Panc1 (cell line): ENCODE measurements around the gene CNBD2. TPM values are rescaled to one million over a fixed set of nuclear protein-coding genes. Genes with fewer than 3 reads are reported as not detected.
"Not testable (repeated sequence)": the region's sequence is repeated elsewhere in the genome, so short reads cannot be mapped to it uniquely, and the experiment has no call there.

Experiments used
- ATAC-seq: fragments of 200-7000 bp; cut with Tn5 transposase; 2 replicates; pipeline ENCODE4 v1.9.1; 2020; ENCODE audit warnings: mild to moderate bottlenecking, moderate library complexity
- BruUV-seq: library from RNA; stranded (reverse); fragments of 400-500 nt; replicated peaks from 2 replicates; lab custom pipeline; 2021; lab: Mats Ljungman, UMichigan
- CTCF ChIA-PET: fragments of 300-600 bp; sonication (Branson Sonifier 250); formaldehyde crosslinking; loops from one replicate; lab custom pipeline; 2022; ENCODE audit warnings: antibody characterized with exemption; lab: Charles Lee
- POLR2A ChIA-PET: fragments of 300-600 bp; sonication (Branson Sonifier 250); formaldehyde crosslinking; loops from one replicate; lab custom pipeline; 2022; ENCODE audit warnings: antibody characterized with exemption; lab: Charles Lee
- DNase-seq: peaks from one replicate; pipeline ENCODE4 v3.0.0-alpha.2; 2010; ENCODE audit warnings: low read depth, low spot score
- H3K27ac ChIP-seq: 2 replicates; pipeline ENCODE4 v1.5.1; 2011; ENCODE audit warnings: mild to moderate bottlenecking, low read length, inconsistent platforms
- H3K27me3 ChIP-seq: fragments of 200-500 bp; sonication (Bioruptor generic); 2 replicates; pipeline ENCODE4 v1.6.0; 2014; ENCODE audit warnings: low read length, inconsistent platforms; ENCODE audit not compliant: control insufficient read depth, insufficient read depth
- H3K36me3 ChIP-seq: fragments of 200-500 bp; sonication (Bioruptor generic); 2 replicates; pipeline ENCODE4 v1.5.1; 2014; ENCODE audit warnings: inconsistent platforms, mild to moderate bottlenecking, low read length, moderate library complexity; ENCODE audit not compliant: control insufficient read depth, insufficient read depth
- H3K4me1 ChIP-seq: 2 replicates; pipeline ENCODE4 v1.5.1; 2011; ENCODE audit warnings: inconsistent platforms, mild to moderate bottlenecking, low read length, moderate library complexity; ENCODE audit not compliant: control insufficient read depth, insufficient read depth
- H3K4me3 ChIP-seq, 2 experiments: 2 replicates each; pipeline ENCODE4 v1.5.1; 2011 to 2012; ENCODE audit warnings: low read depth in 2 of 2, low read length in 2 of 2, mild to moderate bottlenecking in 2 of 2, inconsistent platforms in 1 of 2, moderate library complexity in 1 of 2
- H3K9me3 ChIP-seq: fragments of 200-500 bp; sonication (Bioruptor generic); 2 replicates; pipeline ENCODE4 v1.5.1; 2014; ENCODE audit warnings: low read depth, mild to moderate bottlenecking, inconsistent platforms, low read length, moderate library complexity; ENCODE audit not compliant: control insufficient read depth, insufficient read depth
- POLR2AphosphoS5 ChIP-seq: IDR thresholded peaks from 2 replicates; pipeline ENCODE4 v1.6.1; 2012; ENCODE audit warnings: mild to moderate bottlenecking, low read depth, low read length, moderate library complexity
- SIN3A ChIP-seq: IDR thresholded peaks from 2 replicates; pipeline ENCODE4 v1.6.1; 2012; ENCODE audit warnings: low read depth, mild to moderate bottlenecking, low read length, moderate library complexity, borderline replicate concordance; ENCODE audit not compliant: insufficient read depth
- TCF7L2 ChIP-seq: IDR thresholded peaks from 2 replicates; pipeline ENCODE4 v1.6.1; 2011; ENCODE audit warnings: mild to moderate bottlenecking, low read depth, low read length, inconsistent platforms
- in situ Hi-C: cut with HindIII; loops from 2 replicates; pipeline ENCODE4 v1.10.0; 2016; ENCODE audit warnings: low sequenced_read_pairs, low pct_unique_long_range_greater_than_20kb
- intact Hi-C: fragments of 100-400 bp; cut with micrococcal nuclease; formaldehyde crosslinking; loops from one replicate; pipeline ENCODE4 v1.10.0; 2022; ENCODE audit not compliant: unreplicated experiment
- total RNA-seq: library from RNA; stranded (reverse); gene quantifications from one replicate; pipeline ENCODE4 v1.2.1, GENCODE V29; 2021; ENCODE audit not compliant: unreplicated experiment
- TF ChIP-seq, protein P1 (sequence below), 2 experiments: IDR thresholded peaks; 2 replicates each; pipeline ENCODE4 v1.6.1; 2011 to 2012; ENCODE audit warnings: low read depth in 2 of 2, control low read depth in 1 of 2, low read length in 1 of 2, mild to moderate bottlenecking in 1 of 2, moderate library complexity in 1 of 2; ENCODE audit not compliant: insufficient read depth in 1 of 2
- TF ChIP-seq, protein P2 (sequence below): fragments of 450-650 bp; IDR thresholded peaks from 2 replicates; pipeline ENCODE4 v1.5.1; 2017; ENCODE audit warnings: mild to moderate bottlenecking

Gene CNBD2
- total RNA-seq, 1 experiment from 2014 or later = 3.7 TPM

- H3K4me1 ChIP-seq = no peaks in the 10 kb centered on the region; the same call in 1 of the 2 replicates
- ATAC-seq (peak; percentile 88), DNase-seq (no peak)
- H3K36me3 ChIP-seq = no peaks in the 10 kb centered on the region
- in situ Hi-C loops (no loop called here), intact Hi-C loops (no loop called here)
- H3K27me3 ChIP-seq = no peaks in the 10 kb centered on the region
- no peak overlapping the region for H3K27ac ChIP-seq
- TF ChIP-seq POLR2AphosphoS5 = no peak
- TF ChIP-seq, protein P1, sequence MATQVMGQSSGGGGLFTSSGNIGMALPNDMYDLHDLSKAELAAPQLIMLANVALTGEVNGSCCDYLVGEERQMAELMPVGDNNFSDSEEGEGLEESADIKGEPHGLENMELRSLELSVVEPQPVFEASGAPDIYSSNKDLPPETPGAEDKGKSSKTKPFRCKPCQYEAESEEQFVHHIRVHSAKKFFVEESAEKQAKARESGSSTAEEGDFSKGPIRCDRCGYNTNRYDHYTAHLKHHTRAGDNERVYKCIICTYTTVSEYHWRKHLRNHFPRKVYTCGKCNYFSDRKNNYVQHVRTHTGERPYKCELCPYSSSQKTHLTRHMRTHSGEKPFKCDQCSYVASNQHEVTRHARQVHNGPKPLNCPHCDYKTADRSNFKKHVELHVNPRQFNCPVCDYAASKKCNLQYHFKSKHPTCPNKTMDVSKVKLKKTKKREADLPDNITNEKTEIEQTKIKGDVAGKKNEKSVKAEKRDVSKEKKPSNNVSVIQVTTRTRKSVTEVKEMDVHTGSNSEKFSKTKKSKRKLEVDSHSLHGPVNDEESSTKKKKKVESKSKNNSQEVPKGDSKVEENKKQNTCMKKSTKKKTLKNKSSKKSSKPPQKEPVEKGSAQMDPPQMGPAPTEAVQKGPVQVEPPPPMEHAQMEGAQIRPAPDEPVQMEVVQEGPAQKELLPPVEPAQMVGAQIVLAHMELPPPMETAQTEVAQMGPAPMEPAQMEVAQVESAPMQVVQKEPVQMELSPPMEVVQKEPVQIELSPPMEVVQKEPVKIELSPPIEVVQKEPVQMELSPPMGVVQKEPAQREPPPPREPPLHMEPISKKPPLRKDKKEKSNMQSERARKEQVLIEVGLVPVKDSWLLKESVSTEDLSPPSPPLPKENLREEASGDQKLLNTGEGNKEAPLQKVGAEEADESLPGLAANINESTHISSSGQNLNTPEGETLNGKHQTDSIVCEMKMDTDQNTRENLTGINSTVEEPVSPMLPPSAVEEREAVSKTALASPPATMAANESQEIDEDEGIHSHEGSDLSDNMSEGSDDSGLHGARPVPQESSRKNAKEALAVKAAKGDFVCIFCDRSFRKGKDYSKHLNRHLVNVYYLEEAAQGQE (IDR thresholded peaks at IDR 0.05; ENCODE audit: insufficient read depth in 1 of 2, low read depth in 2 of 2, low read length in 1 of 2) = no peak
- TF ChIP-seq SIN3A = no peak
- no peak for TF ChIP-seq TCF7L2
- TF ChIP-seq, protein P2, sequence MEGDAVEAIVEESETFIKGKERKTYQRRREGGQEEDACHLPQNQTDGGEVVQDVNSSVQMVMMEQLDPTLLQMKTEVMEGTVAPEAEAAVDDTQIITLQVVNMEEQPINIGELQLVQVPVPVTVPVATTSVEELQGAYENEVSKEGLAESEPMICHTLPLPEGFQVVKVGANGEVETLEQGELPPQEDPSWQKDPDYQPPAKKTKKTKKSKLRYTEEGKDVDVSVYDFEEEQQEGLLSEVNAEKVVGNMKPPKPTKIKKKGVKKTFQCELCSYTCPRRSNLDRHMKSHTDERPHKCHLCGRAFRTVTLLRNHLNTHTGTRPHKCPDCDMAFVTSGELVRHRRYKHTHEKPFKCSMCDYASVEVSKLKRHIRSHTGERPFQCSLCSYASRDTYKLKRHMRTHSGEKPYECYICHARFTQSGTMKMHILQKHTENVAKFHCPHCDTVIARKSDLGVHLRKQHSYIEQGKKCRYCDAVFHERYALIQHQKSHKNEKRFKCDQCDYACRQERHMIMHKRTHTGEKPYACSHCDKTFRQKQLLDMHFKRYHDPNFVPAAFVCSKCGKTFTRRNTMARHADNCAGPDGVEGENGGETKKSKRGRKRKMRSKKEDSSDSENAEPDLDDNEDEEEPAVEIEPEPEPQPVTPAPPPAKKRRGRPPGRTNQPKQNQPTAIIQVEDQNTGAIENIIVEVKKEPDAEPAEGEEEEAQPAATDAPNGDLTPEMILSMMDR = peak; percentile 95
- ChIA-PET POLR2A (interaction anchor here (0.5 to 0.7 kb wide), 4 partner anchors 11 to 438 kb away, joined by 3 to 11 read pairs (median 8); no protein-coding TSS in a partner anchor), CTCF (interaction anchor here (0.5 to 5.1 kb wide), 26 partner anchors 11 to 1332 kb away, joined by 3 to 121 read pairs (median 5); partner anchors contain the start of genes CNBD2 and SCAND1)
- no peaks in the 10 kb centered on the region for H3K9me3 ChIP-seq
- no TSS peak for BruUV-seq
- H3K4me3 ChIP-seq = no peak overlapping the region
These were observed 24.4 kb downstream of the CNBD2 start for GRCh38 chr20:35992713-35993335.

- H3K4me3 ChIP-seq = no peak overlapping the region
- TF ChIP-seq, protein P2 = peak; percentile 95
- TF ChIP-seq SIN3A (no peak), POLR2AphosphoS5 (no peak)
- ChIA-PET POLR2A (no interaction called here), CTCF (interaction anchor here (0.7 to 5.1 kb wide), 3 partner anchors 143 to 205 kb away, joined by 4 to 121 read pairs (median 5); no protein-coding TSS in a partner anchor)
- H3K27ac ChIP-seq = no peak overlapping the region
- in situ Hi-C loops (no loop called here), intact Hi-C loops (loop anchor here (1.0 kb wide), 1 partner anchor 143 kb away; no protein-coding TSS in a partner anchor)
- ATAC-seq = peak; percentile 96
- H3K4me1 ChIP-seq = no peaks in the 10 kb centered on the region; the same call in 1 of the 2 replicates
- H3K36me3 ChIP-seq = no peaks in the 10 kb centered on the region
- H3K9me3 ChIP-seq = no peaks in the 10 kb centered on the region
- no TSS peak for BruUV-seq
- no peaks in the 10 kb centered on the region for H3K27me3 ChIP-seq
- peak; percentile 69 for DNase-seq
These were observed 26.6 kb downstream of the CNBD2 start for GRCh38 chr20:35994994-35995453.

GRCh38 chr20:35996492-35996891 is 28.1 kb downstream of the CNBD2 start:
- CTCF ChIA-PET = interaction anchor here (0.6 to 1.1 kb wide), 2 partner anchors 32 to 142 kb away, joined by 4 to 7 read pairs; no protein-coding TSS in a partner anchor

GRCh38 chr20:36001331-36001730 is 32.9 kb downstream of the CNBD2 start:
- H3K4me1 ChIP-seq, POLR2A ChIA-PET, CTCF ChIA-PET, H3K9me3 ChIP-seq, H3K4me3 ChIP-seq, in situ Hi-C loops, BruUV-seq, H3K36me3 ChIP-seq, DNase-seq, intact Hi-C loops, H3K27me3 ChIP-seq, H3K27ac ChIP-seq, ATAC-seq: not testable (repeated sequence)

More at GRCh38 chr20:35996492-35996891, 28.1 kb downstream of the CNBD2 start:
- DNase-seq, H3K27ac ChIP-seq, H3K4me1 ChIP-seq, H3K36me3 ChIP-seq, H3K27me3 ChIP-seq, in situ Hi-C loops, H3K4me3 ChIP-seq, BruUV-seq, H3K9me3 ChIP-seq, ATAC-seq, intact Hi-C loops: not testable (repeated sequence)
- POLR2A ChIA-PET = interaction anchor here (0.6 kb wide), 1 partner anchor 106 kb away, joined by 4 read pairs; no protein-coding TSS in a partner anchor
